Uterus (tissue), 4 donors: ENCODE results near the gene PTS. TPM values are rescaled to one million over a fixed set of nuclear protein-coding genes. Genes with fewer than 3 reads are reported as not detected.
A peak's percentile ranks its signal among the peaks of the same experiment; 100 is the strongest.

ENCODE experiments used
- DNase-seq, 2 donors: peaks; one replicate each; pipeline ENCODE4 v3.0.0-alpha.2; 2019 to 2020
- H3K27ac ChIP-seq, 2 donors: fragments of 200-600 bp; sonication (generic); 1 replicate in 1 of 2; 2 replicates in 1 of 2; pipeline ENCODE4 v1.5.1; 2016 to 2018
- H3K27me3 ChIP-seq, 2 donors: fragments of 200-600 bp; sonication (generic); one replicate each; pipeline ENCODE4 v1.5.1; 2018 to 2019; ENCODE audit warnings: control low read depth in 1 of 2
- H3K36me3 ChIP-seq, 2 donors: fragments of 200-600 bp; sonication (generic); one replicate each; pipeline ENCODE4 v1.5.1; 2019; ENCODE audit warnings: control low read depth in 1 of 2
- H3K4me1 ChIP-seq, 2 donors: fragments of 200-600 bp; sonication (generic); one replicate each; pipeline ENCODE4 v1.5.1; 2018 to 2019; ENCODE audit warnings: control low read depth in 1 of 2
- H3K4me3 ChIP-seq, 2 donors: fragments of 200-600 bp; sonication (generic); 1 replicate in 1 of 2; 2 replicates in 1 of 2; pipeline ENCODE4 v1.5.1; 2018 to 2019; ENCODE audit warnings: mild to moderate bottlenecking in 1 of 2
- H3K9me3 ChIP-seq, 2 donors: fragments of 200-600 bp; sonication (generic); one replicate each; pipeline ENCODE4 v1.5.1; 2019; ENCODE audit warnings: control low read depth in 1 of 2
- POLR2A ChIP-seq, 2 donors: fragments of 450-650 bp; IDR thresholded peaks; one replicate each; pipeline ENCODE4 v1.6.1; 2016; ENCODE audit warnings: antibody characterized with exemption in 2 of 2, mild to moderate bottlenecking in 1 of 2, moderate library complexity in 1 of 2
- intact Hi-C: fragments of 100-400 bp; cut with DNase I; formaldehyde crosslinking; loops from one replicate; pipeline ENCODE4 v1.15.1; 2023; ENCODE audit warnings: low total_unique reads
- total RNA-seq, 4 donors: library from RNA; depleted of rRNA in 3 of 4; stranded (reverse); fragments of >200 nt in 3 of 4; gene quantifications; one replicate each; pipeline versions ENCODE4 v1.1.0 to v1.2.4, GENCODE V29; 2014 to 2023
- TF ChIP-seq, protein P1 (sequence below), 4 experiments: fragments of 200-600 bp in 2 of 4; fragments of 450-650 bp in 2 of 4; sonication (generic) in 2 of 4; IDR thresholded peaks; one replicate each; pipeline ENCODE4 v1.5.1; 2016 to 2019; ENCODE audit warnings: antibody characterized with exemption in 4 of 4, mild to moderate bottlenecking in 2 of 4, moderate library complexity in 1 of 4
- donor health status: DM: yes; HTN: yes; CAD: no.

Gene PTS
- total RNA-seq, 4 donors from 2014 or later: 15.9 to 43.5 (median 35.4) TPM

DNA sequence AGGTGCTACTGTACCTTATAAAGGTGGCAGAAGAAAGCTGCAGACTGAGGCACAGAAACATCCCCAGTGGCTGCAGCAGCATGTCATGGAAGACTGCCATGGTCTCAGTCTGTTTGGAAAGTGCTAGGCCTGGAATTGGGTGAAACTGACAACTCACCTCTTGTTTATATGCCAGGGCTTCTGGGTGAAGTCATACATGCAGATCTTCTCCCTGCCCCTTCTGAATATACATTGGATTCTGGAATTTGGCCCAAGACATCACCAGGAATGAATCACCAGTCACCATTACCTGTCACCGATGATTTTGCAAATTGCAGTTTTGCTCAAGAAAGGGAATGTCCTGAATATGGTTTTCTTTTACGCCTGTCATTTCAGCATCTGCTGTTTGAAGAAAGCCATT is 34.3 kb downstream of the PTS start, which contains the start of gene PLET1:
PLET1 (minus strand) TSS at position 371 of the 400 bp plus-strand sequence; CDS start at position 100, 271 bp downstream.
- no peaks in the 10 kb centered on the region for H3K27me3 ChIP-seq
- H3K36me3 ChIP-seq: no peaks in the 10 kb centered on the region
- no peak for TF ChIP-seq POLR2A (IDR thresholded peaks at IDR 0.05)
- no peak for DNase-seq
- H3K4me1 ChIP-seq: no peaks in the 10 kb centered on the region
- H3K9me3 ChIP-seq: no peaks in the 10 kb centered on the region
- intact Hi-C loops: no loop called here
- no peak within 1 kb of the TSS for H3K4me3 ChIP-seq
- H3K27ac ChIP-seq: no peak within 1 kb of the TSS

DNA sequence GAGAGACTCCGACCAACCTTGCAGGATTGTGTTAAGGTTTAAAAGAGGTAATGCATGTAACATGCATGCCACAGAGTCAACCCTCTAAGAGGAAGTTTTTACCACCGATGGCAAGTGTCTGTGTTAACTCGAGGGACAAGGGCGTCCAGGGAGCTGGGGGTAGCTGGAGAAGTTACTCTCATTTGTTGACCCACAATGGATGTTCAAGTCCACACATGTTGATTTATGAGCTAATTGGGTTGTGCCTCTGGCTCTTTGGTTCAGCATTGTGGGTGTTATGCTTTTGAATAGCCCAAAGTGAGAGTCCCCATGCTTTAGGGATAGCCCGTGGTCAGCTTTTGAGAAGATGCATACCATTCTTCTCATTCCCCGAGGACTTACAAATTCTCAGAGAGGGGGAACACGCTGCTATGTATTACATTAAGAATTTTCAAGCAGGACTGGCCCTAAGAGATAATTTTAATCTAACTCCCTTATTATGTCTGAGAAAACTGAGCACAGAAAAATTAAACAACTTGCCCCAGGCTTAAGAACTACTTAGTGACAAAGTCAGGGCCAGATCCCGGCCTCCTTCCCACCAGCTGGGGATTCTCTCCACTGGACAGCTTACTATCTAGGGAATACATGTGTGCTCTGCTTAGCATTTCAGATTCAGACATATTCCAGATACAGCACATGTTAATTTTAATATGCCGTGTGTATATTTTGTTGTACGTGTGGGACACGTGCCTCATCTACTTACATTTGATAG is 39.6 kb downstream of the PTS start:
- Histone ChIP-seq H3K4me3 (no peak overlapping the region), H3K9me3 (no peaks in the 10 kb centered on the region), H3K4me1 (no peaks in the 10 kb centered on the region), H3K27me3 (no peaks in the 10 kb centered on the region), H3K27ac (peak overlapping the region in 1 of 2 donors; percentile 33), H3K36me3 (no peaks in the 10 kb centered on the region)
- intact Hi-C loops: no loop called here
- peak in 1 of 2 donors; percentile 36 for DNase-seq
- TF ChIP-seq, protein P1, sequence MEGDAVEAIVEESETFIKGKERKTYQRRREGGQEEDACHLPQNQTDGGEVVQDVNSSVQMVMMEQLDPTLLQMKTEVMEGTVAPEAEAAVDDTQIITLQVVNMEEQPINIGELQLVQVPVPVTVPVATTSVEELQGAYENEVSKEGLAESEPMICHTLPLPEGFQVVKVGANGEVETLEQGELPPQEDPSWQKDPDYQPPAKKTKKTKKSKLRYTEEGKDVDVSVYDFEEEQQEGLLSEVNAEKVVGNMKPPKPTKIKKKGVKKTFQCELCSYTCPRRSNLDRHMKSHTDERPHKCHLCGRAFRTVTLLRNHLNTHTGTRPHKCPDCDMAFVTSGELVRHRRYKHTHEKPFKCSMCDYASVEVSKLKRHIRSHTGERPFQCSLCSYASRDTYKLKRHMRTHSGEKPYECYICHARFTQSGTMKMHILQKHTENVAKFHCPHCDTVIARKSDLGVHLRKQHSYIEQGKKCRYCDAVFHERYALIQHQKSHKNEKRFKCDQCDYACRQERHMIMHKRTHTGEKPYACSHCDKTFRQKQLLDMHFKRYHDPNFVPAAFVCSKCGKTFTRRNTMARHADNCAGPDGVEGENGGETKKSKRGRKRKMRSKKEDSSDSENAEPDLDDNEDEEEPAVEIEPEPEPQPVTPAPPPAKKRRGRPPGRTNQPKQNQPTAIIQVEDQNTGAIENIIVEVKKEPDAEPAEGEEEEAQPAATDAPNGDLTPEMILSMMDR (IDR thresholded peaks at IDR 0.05): no peak
- TF ChIP-seq POLR2A (IDR thresholded peaks at IDR 0.05): no peak

DNA sequence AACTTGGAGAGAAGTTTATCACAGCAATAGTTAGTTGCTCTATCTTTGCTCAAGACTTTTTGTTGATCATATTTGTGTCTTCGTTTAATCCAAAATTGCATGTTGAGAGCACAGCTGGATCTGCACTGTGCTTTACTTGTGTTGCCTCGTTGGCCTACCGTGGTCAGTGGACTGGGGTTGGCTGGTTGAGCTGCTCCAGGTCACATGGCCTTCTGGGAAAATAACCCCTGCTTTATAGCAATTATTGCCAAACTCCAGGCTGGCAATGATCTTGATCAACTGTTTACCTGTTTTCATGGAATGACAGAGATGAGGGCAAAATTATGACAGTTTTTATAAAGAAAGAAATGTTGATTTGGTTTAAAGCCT is 40.2 kb downstream of the PTS start:
- intact Hi-C loops: no loop called here
- Histone ChIP-seq H3K4me3 (no peak overlapping the region), H3K27ac (peak overlapping the region in 1 of 2 donors; percentile 33), H3K9me3 (no peaks in the 10 kb centered on the region), H3K4me1 (no peaks in the 10 kb centered on the region), H3K27me3 (no peaks in the 10 kb centered on the region), H3K36me3 (no peaks in the 10 kb centered on the region)
- no peak for DNase-seq
- TF ChIP-seq POLR2A (IDR thresholded peaks at IDR 0.05): no peak
- TF ChIP-seq, protein P1 (IDR thresholded peaks at IDR 0.05): no peak

DNA sequence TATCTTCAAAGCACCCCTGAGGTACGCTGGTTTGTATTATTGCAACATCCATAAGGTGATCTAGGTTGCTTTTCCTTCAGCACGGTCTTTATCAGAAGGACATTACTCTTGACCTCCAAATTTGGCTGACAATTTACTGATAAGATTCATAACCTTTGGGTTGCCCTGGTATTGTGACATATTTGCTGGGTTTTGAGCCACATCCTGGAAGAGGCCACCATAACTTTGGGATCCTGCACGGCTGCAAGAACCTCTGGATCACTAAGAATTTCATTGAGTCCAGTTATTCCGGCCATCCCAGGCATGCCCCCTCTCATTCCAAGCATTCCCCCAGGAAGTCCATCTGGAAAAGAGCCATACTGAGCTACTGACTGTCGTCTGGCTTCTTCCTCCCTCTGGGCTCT is 41.0 kb downstream of the PTS start:
- H3K27me3 ChIP-seq: no peaks in the 10 kb centered on the region
- no peak overlapping the region for H3K27ac ChIP-seq
- H3K4me1 ChIP-seq: no peaks in the 10 kb centered on the region
- intact Hi-C loops: no loop called here
- H3K4me3 ChIP-seq: no peak overlapping the region
- TF ChIP-seq, protein P1 (IDR thresholded peaks at IDR 0.05): no peak
- no peak for TF ChIP-seq POLR2A (IDR thresholded peaks at IDR 0.05)
- H3K36me3 ChIP-seq: no peaks in the 10 kb centered on the region
- H3K9me3 ChIP-seq: no peaks in the 10 kb centered on the region
- DNase-seq: no peak

DNA sequence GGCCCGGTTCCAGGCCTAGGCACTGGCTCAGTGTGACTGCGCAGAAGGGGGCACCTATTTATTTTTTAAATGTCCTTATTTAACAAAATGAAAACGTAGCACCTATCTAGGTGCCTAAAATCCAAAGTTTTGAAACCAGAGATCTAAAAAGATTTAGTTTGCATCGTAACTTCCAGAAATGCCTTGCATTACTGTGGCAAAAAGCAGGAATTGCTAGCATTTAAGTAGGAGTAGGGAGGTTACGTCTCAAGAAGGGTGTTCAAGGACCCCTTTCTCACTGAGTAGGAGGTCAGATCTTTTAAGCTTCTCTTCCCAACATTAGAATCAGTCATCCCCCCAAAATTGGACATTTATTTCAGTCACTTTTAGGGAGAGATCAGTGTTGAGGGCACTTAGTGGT is 42.2 kb downstream of the PTS start:
- DNase-seq: no peak
- intact Hi-C loops: no loop called here
- TF ChIP-seq POLR2A (IDR thresholded peaks at IDR 0.05): no peak
- TF ChIP-seq, protein P1 (IDR thresholded peaks at IDR 0.05): no peak
- H3K27me3 ChIP-seq: no peaks in the 10 kb centered on the region
- no peaks in the 10 kb centered on the region for H3K36me3 ChIP-seq
- no peaks in the 10 kb centered on the region for H3K4me1 ChIP-seq
- no peak overlapping the region for H3K4me3 ChIP-seq
- H3K27ac ChIP-seq: no peak overlapping the region
- no peaks in the 10 kb centered on the region for H3K9me3 ChIP-seq
